Astrocyte of the spinal cord (primary cell): Measurements from ENCODE around the gene LATS2.

Experiments used
- DNase-seq: peaks from one replicate; pipeline ENCODE4 v3.0.0; 2011; ENCODE audit warnings: low read depth, low spot score
- H3K4me3 ChIP-seq: 2 replicates; pipeline ENCODE4 v1.5.1; 2011; ENCODE audit warnings: low read depth, mild to moderate bottlenecking, low read length, moderate library complexity
- CTCF ChIP-seq: IDR thresholded peaks from 2 replicates; pipeline ENCODE4 v1.5.1; 2012; ENCODE audit warnings: low read depth, mild to moderate bottlenecking, low read length, inconsistent platforms
- in situ Hi-C: cut with HindIII; loops from 2 replicates; pipeline ENCODE4 v1.10.0; 2017; ENCODE audit warnings: low sequenced_read_pairs

The LATS2 gene

GRCh38 chr13:21000647-21001046, 60.7 kb downstream of the LATS2 start:
- TF ChIP-seq CTCF: no peak
- H3K4me3 ChIP-seq: no peak overlapping the region
- in situ Hi-C loops: no loop called here
- DNase-seq: no peak

DNA sequence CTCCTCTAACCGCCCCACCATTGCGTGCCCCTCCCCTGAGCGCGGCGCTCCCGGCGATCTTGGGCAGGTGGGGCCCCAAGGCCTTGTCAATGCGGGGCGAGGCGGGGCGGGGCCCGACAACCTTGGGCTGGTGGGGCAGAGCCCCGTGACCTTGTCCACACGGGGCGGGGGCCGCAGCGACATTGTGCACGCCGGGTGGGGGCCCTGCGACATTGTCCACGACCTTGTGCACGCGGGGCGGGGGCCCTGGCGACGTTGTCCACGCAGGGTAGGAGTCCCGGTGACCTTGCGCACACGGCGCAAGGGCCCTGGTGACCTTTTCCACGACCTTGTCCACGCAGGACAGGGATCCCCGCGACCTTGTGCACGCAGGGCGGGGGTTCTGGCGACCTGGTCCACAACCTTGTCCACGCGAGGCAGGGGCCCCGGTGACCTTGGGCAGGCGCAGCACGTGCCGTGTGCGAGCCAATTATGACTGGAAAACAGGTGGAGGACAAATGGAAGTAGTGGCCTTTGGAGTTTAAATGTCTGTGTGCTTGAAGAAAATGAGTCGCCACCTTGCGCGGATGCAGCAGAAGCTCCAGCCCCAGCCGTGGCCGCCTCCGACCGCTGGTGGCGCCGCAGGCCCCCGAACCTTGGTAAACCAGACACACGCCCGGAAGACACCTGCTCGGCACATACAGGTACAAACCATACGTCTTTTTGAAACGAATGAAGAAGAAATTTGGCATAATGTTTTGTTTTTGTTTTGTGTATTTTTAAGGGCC, 62.6 kb downstream of the LATS2 start:
- no peak overlapping the region for H3K4me3 ChIP-seq
- in situ Hi-C loops: no loop called here
- no peak for TF ChIP-seq CTCF
- DNase-seq: no peak

GRCh38 chr13:20997301-20998161, 63.9 kb downstream of the LATS2 start:
- peak; percentile 93 for DNase-seq
- H3K4me3 ChIP-seq: no peak overlapping the region
- TF ChIP-seq CTCF: no peak
- in situ Hi-C loops: no loop called here

DNA sequence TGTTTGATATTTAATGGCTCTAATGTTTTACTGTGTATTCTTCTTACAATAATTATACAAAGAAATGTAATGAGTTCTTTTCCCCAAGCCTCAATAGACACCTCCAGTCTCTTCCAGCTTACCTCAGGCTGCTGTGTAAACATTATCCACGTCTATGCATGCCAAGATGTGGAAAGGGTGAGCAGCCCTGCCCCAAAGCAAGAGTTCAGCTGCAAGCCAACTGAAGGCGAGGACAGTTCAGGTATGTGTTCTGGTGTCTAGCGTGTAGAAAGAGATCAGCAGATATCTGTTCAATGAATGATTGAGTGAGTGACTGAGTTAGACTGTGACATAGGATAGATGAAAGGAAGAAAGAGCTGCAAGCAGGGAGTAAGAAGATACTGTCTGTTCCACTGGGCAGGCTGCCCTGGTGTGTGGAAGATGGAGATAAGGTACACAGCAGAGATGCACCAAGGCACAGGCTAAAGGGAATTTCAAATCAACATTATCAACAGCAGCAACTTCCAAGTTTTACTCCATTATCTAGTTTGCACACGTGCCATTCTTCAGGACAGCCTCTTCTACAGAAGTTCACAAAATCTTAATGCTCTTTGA, 66.0 kb downstream of the LATS2 start:
- no peak for TF ChIP-seq CTCF
- H3K4me3 ChIP-seq: no peak overlapping the region
- no peak for DNase-seq
- in situ Hi-C loops: no loop called here

GRCh38 chr13:20994441-20994821, 67.0 kb downstream of the LATS2 start:
- no peak for TF ChIP-seq CTCF
- no peak for DNase-seq
- in situ Hi-C loops: no loop called here
- H3K4me3 ChIP-seq: no peak overlapping the region

DNA sequence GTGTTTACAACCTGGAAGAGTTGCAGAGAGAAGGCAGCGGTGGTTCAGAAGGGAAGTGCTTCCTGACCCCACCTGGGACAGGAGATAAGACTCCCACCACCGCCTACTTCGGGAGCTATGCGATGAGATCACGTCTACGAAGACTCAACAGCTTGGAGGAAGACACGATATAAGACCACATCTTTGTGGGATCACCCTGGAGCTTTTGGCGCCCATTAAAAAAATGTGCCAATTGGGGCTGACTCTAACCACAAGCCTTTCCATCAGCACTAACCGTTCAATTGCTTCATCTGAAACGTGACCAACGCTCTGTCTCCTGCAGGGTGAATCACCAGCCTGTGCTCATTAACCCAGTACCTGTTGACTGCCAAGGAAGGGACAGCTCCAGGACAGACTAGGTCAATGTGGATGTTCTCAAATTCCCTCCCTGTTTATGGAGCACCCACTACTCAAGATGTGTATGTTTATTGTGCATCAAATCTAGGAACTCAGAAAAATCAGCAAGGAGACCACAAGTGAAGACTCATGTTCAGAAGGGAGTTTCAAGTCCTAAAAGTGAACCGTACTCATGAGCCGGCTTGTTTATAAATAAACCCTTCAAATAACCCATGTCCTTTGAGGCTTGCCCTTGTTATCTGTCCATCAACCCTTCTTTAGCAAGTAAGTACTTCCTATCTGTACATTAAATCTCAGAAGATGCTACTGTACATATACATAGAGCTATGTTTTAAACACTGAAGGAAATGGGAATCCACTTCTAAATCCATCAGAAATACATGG, 67.5 kb downstream of the LATS2 start:
- peak; percentile 78 for DNase-seq
- no peak overlapping the region for H3K4me3 ChIP-seq
- in situ Hi-C loops: no loop called here
- no peak for TF ChIP-seq CTCF
